GM12891 (cell line): Measurements from ENCODE around the gene ZNF385A.

Source experiments
- PAX5 ChIP-seq: IDR thresholded peaks from 2 replicates; pipeline ENCODE4 v1.6.1; 2011; ENCODE audit warnings: low read length, moderate library complexity, mild to moderate bottlenecking; ENCODE audit not compliant: insufficient read depth, severe bottlenecking
- POLR2A ChIP-seq: IDR thresholded peaks from 2 replicates; pipeline ENCODE4 v1.6.1; 2011; ENCODE audit warnings: low read depth, low read length, control low read depth
- POLR2AphosphoS5 ChIP-seq: IDR thresholded peaks from 2 replicates; pipeline ENCODE4 v1.6.1; 2011; ENCODE audit warnings: low read depth, low read length, control low read depth
- POU2F2 ChIP-seq: IDR thresholded peaks from 2 replicates; pipeline ENCODE4 v1.6.1; 2011; ENCODE audit warnings: low read depth, mild to moderate bottlenecking, control low read depth, low read length, moderate library complexity
- SPI1 ChIP-seq: IDR thresholded peaks from 2 replicates; pipeline ENCODE4 v1.6.1; 2011; ENCODE audit warnings: low read depth, low read length, control low read depth
- TAF1 ChIP-seq: IDR thresholded peaks from 2 replicates; pipeline ENCODE4 v1.6.1; 2011; ENCODE audit warnings: low read depth, low read length, control low read depth

GRCh38 chr12:54374562-54375258 is 9.8 kb downstream of the ZNF385A start:
- TF ChIP-seq POLR2A = no peak
- TF ChIP-seq TAF1 = no peak
- TF ChIP-seq POLR2AphosphoS5 = no peak
- no peak for TF ChIP-seq PAX5
- TF ChIP-seq SPI1 = no peak
- no peak for TF ChIP-seq POU2F2
